GM12891 (cell line): Measurements from ENCODE around the gene CELSR1.

ENCODE experiments used
- PAX5 ChIP-seq: IDR thresholded peaks from 2 replicates; pipeline ENCODE4 v1.6.1; 2011; ENCODE audit warnings: low read length, moderate library complexity, mild to moderate bottlenecking; ENCODE audit not compliant: insufficient read depth, severe bottlenecking
- POLR2A ChIP-seq: IDR thresholded peaks from 2 replicates; pipeline ENCODE4 v1.6.1; 2011; ENCODE audit warnings: low read depth, low read length, control low read depth
- POLR2AphosphoS5 ChIP-seq: IDR thresholded peaks from 2 replicates; pipeline ENCODE4 v1.6.1; 2011; ENCODE audit warnings: low read depth, low read length, control low read depth
- POU2F2 ChIP-seq: IDR thresholded peaks from 2 replicates; pipeline ENCODE4 v1.6.1; 2011; ENCODE audit warnings: low read depth, mild to moderate bottlenecking, control low read depth, low read length, moderate library complexity
- SPI1 ChIP-seq: IDR thresholded peaks from 2 replicates; pipeline ENCODE4 v1.6.1; 2011; ENCODE audit warnings: low read depth, low read length, control low read depth
- TAF1 ChIP-seq: IDR thresholded peaks from 2 replicates; pipeline ENCODE4 v1.6.1; 2011; ENCODE audit warnings: low read depth, low read length, control low read depth

GRCh38 chr22:46323162-46323561 lies 214.3 kb downstream of the CELSR1 start:
- TF ChIP-seq POLR2A (no peak), POLR2AphosphoS5 (no peak), TAF1 (no peak), SPI1 (no peak), POU2F2 (no peak), PAX5 (no peak)
